Activated T-cell treated with anti-CD3 and anti-CD28 coated beads, Interleukin-2, amount 50 U/mL, for 24 hours (primary cell): ENCODE results near the gene CPNE7.

Experiments used
- DNase-seq: peaks from one replicate; pipeline ENCODE4 v3.0.0-alpha.2; 2020
- H3K27ac Mint-ChIP-seq: 2 replicates; pipeline ENCODE4 v1.8.0; 2020; ENCODE audit warnings: mild to moderate bottlenecking, mixed read lengths
- H3K27me3 Mint-ChIP-seq: 2 replicates; pipeline ENCODE4 v1.8.0; 2020; ENCODE audit warnings: mixed read lengths
- H3K36me3 Mint-ChIP-seq: 2 replicates; pipeline ENCODE4 v1.8.0; 2020; ENCODE audit warnings: low read depth, mixed read lengths
- H3K4me1 Mint-ChIP-seq: 2 replicates; pipeline ENCODE4 v1.8.0; 2020; ENCODE audit warnings: low read depth, mixed read lengths
- H3K4me3 Mint-ChIP-seq: 2 replicates; pipeline ENCODE4 v1.8.0; 2020; ENCODE audit warnings: mild to moderate bottlenecking, moderate library complexity, mixed read lengths
- H3K9me3 Mint-ChIP-seq: 2 replicates; pipeline ENCODE4 v1.8.0; 2020; ENCODE audit warnings: mixed read lengths

CPNE7 gene

DNA sequence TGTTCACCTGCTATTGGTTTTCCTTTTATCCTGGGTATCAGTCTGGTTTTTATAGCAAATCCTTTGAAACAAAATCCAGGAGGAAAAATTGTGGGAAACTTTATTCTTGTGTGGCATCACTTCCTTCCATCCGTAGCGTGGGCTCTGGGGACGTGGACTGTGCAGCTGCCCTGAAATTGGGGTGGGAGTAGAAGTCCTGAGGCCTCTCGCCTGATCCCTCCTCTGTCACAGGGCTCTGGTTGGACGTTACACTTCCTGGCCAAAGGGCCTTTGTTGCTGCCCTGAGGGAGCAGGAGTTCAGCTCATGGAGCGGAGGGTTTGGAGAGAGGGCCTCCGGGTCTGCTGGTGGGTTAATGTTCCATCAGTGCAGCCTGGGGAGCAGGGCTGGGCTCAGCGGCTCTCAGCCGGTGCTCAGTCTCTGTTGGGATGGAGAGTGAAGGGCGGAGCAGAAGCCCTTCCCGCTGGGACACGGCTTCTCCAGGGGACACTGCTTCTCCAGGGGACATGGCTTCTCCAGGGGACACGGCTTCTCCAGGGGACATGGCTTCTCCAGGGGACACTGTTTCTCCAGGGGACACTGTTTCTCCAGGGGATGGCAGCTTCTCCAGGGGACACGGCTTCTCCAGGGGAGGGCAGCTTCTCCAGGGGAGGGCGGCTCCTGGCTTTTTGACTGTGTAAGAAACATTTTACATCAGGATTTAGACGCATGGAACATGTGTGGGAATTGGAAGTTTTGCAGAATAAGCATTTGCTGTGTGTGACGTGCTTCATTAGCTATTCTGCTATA is 30.3 kb upstream of the CPNE7 start:
- H3K27me3 Mint-ChIP-seq, result no peaks in the 10 kb centered on the region
- H3K4me3 Mint-ChIP-seq, result no peak overlapping the region
- no peak for DNase-seq
- H3K36me3 Mint-ChIP-seq, result peaks cover 81% of the 10 kb centered on the region
- peaks cover 19% of the 10 kb centered on the region for H3K4me1 Mint-ChIP-seq
- H3K27ac Mint-ChIP-seq, result no peak overlapping the region
- H3K9me3 Mint-ChIP-seq, result no peaks in the 10 kb centered on the region

DNA sequence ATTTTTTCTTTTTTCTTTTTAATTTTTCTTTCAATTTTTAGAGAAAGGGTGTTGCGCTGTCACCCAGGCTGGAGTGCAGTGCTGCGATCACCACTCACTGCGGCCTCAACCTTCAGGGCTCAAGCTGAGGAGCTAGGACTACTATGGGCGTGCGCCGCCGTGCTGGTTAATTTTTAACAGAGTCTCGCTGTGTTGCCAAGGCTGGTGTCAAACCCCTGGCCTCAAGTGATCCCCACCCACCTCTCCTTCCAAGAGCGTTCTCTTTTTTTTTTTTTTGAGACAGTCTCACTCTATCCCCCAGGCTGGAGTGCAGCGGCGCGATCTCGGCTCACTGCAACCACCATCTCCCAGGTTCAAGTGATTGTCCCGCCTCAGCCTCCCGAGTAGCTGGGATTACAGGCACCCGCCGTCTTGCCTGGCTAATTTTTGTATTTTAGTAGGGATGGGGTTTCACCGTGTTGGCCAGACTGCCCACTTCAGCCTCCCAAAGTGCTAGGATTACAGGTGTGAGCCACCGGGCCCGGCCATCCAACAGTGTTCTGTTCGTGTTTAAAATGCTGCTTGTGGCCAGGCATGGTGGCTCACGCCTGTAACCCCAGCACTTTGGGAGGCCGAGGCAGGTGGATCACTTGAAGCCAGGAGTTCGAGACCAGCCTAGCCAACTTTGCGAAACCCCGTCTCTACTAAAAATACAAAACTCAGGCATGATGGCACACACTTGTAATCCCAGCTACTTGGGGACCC is 29.6 kb upstream of the CPNE7 start:
- Mint-ChIP-seq H3K27me3 (no peaks in the 10 kb centered on the region), H3K36me3 (peaks cover 83% of the 10 kb centered on the region), H3K4me1 (peaks cover 19% of the 10 kb centered on the region), H3K9me3 (no peaks in the 10 kb centered on the region), H3K4me3 (no peak overlapping the region), H3K27ac (no peak overlapping the region)
- no peak for DNase-seq

DNA sequence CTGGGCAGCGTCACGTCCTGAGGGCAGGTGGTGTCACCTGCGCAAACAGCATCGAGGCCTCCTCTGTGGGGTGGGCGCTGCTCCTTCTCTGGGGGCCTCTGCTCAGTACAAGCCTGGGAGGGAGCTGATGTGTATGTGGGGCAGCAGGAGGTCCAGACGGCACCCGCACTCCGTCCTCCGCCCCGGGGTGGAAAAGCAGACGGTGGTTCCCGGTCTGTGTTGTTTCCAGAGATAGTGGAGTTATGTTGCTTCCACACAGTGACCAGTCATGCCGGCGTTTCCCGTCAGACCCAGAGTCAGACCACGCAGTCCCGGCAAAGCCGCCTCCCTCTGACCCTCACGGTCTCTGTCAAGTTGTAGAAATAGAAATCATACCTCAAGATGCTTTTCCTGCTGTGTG is 28.8 kb upstream of the CPNE7 start:
- Mint-ChIP-seq H3K27ac (no peak overlapping the region), H3K4me1 (peaks cover 19% of the 10 kb centered on the region), H3K27me3 (no peaks in the 10 kb centered on the region), H3K36me3 (peaks cover 84% of the 10 kb centered on the region), H3K9me3 (no peaks in the 10 kb centered on the region), H3K4me3 (no peak overlapping the region)
- DNase-seq, result no peak

DNA sequence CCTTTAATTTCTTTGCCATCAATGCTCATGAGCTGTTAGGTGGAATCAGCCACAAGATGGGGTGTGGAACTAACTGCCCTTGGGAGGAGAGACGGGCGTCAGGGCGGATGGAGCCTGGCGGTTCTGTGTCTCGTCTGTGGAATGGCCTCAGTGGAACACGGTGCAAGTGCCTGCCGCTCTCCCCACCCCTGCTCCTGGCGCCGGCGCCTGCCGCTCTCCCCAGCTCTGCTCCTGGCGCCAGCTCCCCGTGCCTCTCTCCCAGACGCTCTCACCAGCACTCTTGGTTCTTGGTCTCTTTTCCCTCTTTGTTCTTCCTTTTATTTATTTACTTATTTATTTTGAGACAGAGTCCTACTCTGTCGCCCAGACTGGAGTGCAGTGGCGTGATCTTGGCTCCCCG is 28.3 kb upstream of the CPNE7 start:
- DNase-seq, result no peak
- H3K4me1 Mint-ChIP-seq, result peaks cover 19% of the 10 kb centered on the region
- peaks cover 85% of the 10 kb centered on the region for H3K36me3 Mint-ChIP-seq
- no peaks in the 10 kb centered on the region for H3K9me3 Mint-ChIP-seq
- H3K27ac Mint-ChIP-seq, result no peak overlapping the region
- no peak overlapping the region for H3K4me3 Mint-ChIP-seq
- no peaks in the 10 kb centered on the region for H3K27me3 Mint-ChIP-seq

DNA sequence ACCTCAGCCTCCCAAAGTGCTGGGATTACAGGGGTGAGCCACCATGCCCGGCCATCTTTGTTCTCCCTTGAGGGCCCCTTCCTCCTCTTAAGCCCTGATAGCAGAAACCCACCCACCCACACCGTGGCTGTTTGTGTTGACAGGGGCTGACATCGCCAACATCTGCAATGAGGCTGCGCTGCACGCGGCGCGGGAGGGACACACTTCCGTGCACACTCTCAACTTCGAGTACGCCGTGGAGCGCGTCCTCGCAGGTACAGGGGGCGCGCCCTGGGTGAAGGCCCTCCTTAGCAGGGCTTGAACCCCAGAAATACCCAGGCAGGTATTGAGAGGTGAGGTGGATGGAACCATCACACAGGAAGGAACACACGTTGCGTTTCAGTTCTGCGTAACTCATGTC is 27.7 kb upstream of the CPNE7 start:
- H3K36me3 Mint-ChIP-seq, result peaks cover 86% of the 10 kb centered on the region
- H3K4me3 Mint-ChIP-seq, result no peak overlapping the region
- H3K9me3 Mint-ChIP-seq, result no peaks in the 10 kb centered on the region
- H3K27me3 Mint-ChIP-seq, result no peaks in the 10 kb centered on the region
- DNase-seq, result no peak
- peaks cover 19% of the 10 kb centered on the region for H3K4me1 Mint-ChIP-seq
- H3K27ac Mint-ChIP-seq, result peak overlapping the region; percentile 63

DNA sequence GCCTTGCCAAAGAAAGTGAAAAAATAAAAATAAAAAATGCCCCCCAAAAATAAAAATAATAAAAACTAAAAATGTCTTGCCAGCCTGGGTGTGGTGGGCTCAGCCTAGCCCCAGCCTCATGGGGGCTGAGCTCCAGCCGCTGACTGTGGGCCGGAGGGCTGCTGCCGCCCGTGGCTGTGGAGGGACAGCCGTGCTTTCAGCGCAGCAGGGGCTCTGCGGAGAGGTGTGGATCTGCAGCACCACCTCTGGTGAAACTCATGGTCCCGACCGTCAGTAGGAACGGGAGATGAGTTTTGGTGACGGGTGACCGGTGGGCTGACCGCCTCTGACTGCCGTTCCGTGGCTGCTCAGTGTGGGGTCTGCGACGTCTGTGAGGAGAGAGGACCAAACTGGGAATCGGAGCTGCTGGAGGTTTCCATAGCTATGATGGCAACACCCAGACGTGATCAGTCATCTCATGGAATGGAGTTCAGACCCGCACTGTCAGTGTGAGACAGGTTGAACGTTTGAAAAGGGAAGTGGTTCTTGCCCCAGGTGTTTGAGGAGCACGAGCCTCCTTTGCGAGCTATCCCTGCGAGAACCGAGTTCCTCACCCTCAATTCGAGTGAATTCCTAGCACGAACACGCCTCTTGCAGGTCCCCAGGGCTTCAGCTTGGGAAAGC is 27.1 kb upstream of the CPNE7 start:
- Mint-ChIP-seq H3K36me3 (peaks cover 89% of the 10 kb centered on the region), H3K4me3 (no peak overlapping the region), H3K27me3 (no peaks in the 10 kb centered on the region), H3K9me3 (no peaks in the 10 kb centered on the region), H3K4me1 (peaks cover 19% of the 10 kb centered on the region), H3K27ac (peak overlapping the region; percentile 63)
- no peak for DNase-seq

DNA sequence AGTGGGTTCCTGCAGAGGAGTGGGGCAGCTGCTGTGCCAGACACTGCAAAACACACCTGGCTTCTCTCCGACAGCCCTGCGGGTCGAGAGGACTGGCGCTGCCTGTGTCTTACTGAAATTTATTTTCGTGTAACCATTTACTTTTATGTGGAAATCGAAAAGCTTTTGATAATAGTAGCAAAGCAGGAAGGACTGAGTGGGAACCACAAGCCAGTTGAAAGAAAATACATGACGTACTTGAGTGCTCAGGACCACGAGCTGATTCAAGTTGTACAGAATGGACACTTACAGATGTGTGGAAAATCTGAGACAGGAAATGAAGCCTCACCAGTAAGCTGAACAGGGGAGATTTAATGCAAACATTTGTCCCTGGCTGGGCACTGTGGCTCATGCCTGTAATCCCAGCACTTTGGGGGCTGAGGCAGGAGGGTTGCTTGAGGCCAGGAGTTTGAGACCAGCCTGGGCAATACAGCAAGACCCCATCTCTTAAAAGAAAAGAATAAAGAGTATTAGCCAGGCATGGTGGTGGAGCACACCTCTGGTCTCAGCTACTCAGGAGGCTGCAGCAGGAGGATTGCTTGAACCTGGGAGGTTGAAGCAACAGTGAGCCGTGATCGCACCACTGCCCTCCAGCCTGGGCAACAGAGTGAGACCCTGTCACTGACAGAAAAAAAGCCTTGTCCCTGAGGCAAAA is 26.4 kb upstream of the CPNE7 start:
- peak overlapping the region; percentile 63 for H3K27ac Mint-ChIP-seq
- H3K4me1 Mint-ChIP-seq, result peaks cover 19% of the 10 kb centered on the region
- no peaks in the 10 kb centered on the region for H3K9me3 Mint-ChIP-seq
- no peak overlapping the region for H3K4me3 Mint-ChIP-seq
- no peaks in the 10 kb centered on the region for H3K27me3 Mint-ChIP-seq
- peaks cover 88% of the 10 kb centered on the region for H3K36me3 Mint-ChIP-seq
- DNase-seq, result no peak

DNA sequence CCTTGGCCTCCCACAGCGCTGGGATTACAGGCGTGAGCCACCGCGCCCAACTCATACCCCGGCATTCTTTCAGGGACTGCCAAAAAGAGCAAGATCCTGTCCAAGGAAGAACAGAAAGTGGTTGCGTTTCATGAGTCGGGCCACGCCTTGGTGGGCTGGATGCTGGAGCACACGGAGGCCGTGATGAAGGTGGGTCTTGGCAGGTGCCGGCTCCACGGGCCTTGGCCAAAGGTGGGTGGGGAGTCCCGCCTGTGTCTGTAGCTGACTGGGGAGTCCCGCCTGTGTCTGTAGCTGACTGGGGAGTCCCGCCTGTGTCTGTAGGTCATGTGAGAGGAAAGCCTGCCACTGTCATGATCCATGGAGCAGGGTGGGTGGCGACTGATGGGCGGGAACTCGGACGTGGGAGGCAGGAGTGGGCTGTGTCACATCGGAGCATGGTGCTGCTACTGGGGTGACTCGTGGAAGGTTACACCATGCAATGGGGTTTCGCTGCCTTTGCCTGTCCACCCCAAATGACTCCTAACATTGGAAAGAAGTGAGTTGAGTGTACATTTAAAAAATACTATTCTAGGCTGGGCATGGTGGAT is 25.0 kb upstream of the CPNE7 start:
- Mint-ChIP-seq H3K9me3 (no peaks in the 10 kb centered on the region), H3K36me3 (peaks cover 87% of the 10 kb centered on the region), H3K27me3 (no peaks in the 10 kb centered on the region), H3K4me1 (peaks cover 19% of the 10 kb centered on the region), H3K4me3 (no peak overlapping the region), H3K27ac (peak overlapping the region; percentile 78)
- DNase-seq, result no peak

DNA sequence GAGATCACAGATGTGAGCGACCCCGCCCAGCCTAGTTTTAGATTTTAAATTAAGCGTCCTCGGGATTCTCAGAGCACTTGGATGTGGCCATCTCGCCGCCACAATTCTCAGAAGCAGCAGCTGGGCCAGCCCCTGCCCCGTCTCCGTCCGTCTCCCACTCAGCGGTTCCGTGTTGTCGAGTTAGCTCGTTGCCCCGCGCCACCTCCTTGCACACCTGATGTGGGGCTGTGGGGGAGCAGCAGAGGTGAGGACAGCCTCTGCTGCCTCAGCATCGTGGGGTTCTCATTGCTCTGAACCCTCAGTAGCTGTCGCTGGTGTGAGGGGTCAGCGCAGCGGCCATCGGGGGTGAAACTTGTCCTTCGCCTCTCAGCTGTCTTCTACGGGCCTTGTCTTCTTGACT is 23.2 kb upstream of the CPNE7 start:
- no peak for DNase-seq
- Mint-ChIP-seq H3K4me1 (peaks cover 26% of the 10 kb centered on the region), H3K36me3 (peaks cover 93% of the 10 kb centered on the region), H3K27ac (no peak overlapping the region), H3K9me3 (no peaks in the 10 kb centered on the region), H3K27me3 (no peaks in the 10 kb centered on the region), H3K4me3 (no peak overlapping the region)

DNA sequence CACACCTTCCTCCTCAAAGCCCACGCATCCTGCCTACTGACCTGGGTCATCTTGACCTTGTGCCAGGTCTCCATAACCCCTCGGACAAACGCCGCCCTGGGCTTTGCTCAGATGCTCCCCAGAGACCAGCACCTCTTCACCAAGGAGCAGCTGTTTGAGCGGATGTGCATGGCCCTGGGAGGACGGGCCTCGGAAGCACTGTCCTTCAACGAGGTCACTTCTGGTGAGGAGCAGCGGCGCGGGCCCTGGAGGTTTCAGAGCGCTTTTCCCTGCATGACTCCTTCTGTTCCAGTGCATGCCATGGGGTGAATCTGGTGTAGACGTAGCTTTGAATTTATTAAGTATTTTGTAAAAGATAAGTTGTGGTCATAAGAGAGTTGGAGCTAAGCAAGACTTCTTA is 22.6 kb upstream of the CPNE7 start:
- Mint-ChIP-seq H3K27ac (no peak overlapping the region), H3K4me1 (peaks cover 30% of the 10 kb centered on the region), H3K36me3 (peaks cover 95% of the 10 kb centered on the region), H3K27me3 (no peaks in the 10 kb centered on the region), H3K9me3 (no peaks in the 10 kb centered on the region), H3K4me3 (no peak overlapping the region)
- no peak for DNase-seq

DNA sequence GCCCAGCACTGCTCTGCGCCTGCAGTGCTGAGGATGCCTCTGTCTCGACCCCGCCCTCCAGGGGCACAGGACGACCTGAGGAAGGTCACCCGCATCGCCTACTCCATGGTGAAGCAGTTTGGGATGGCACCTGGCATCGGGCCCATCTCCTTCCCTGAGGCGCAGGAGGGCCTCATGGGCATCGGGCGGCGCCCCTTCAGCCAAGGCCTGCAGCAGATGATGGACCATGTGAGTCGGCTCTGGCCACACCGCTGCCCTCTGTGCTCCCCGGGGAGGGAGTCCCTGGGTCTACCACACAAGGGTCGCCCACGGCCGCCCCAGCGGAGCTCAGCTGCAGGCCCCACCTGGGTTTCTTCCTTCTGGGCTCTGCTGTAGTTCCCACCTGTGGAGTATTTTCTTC is 21.8 kb upstream of the CPNE7 start:
- Mint-ChIP-seq H3K27me3 (no peaks in the 10 kb centered on the region), H3K4me1 (peaks cover 23% of the 10 kb centered on the region), H3K27ac (no peak overlapping the region), H3K36me3 (peaks cover 87% of the 10 kb centered on the region), H3K4me3 (no peak overlapping the region), H3K9me3 (no peaks in the 10 kb centered on the region)
- DNase-seq, result no peak

DNA sequence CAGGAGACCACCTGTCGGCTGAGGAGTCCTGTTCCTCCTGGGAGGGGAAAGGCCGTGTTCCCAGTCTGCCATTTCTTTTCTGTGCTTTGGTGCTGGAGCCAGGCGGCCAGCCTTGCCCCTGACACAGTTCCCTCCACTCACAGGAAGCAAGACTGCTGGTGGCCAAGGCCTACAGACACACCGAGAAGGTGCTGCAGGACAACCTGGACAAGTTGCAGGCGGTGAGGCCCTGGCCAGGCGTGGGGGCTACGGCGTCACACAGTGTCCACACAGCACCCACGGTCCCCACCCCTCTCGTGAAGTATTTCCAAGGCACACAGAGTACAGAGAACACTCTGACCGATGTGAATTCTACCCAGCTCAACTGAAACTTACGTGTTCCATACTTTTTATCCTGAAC is 21.2 kb upstream of the CPNE7 start:
- Mint-ChIP-seq H3K27me3 (no peaks in the 10 kb centered on the region), H3K36me3 (peaks cover 81% of the 10 kb centered on the region), H3K4me1 (peaks cover 21% of the 10 kb centered on the region), H3K4me3 (no peak overlapping the region), H3K9me3 (no peaks in the 10 kb centered on the region), H3K27ac (no peak overlapping the region)
- no peak for DNase-seq

DNA sequence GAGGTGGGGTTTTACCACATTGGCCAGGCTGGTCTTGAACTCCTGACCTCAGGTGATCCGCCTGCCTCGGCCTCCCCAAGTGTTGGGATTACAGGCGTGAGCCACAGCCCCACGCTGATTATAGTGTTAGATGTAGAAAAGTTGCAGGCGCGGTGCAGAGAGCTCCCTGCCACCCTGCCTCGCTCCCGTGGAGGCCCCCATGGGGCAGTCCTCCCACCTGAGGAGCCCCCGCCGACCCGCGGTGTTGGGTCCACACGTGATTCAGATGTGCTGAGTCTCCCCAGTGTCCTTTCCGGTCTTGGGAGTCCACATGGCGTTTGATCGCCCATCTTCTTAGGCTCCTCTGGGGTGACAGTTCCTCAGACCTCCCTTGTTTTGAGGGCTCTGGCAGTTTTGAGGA is 20.3 kb upstream of the CPNE7 start:
- no peak overlapping the region for H3K4me3 Mint-ChIP-seq
- H3K27ac Mint-ChIP-seq, result no peak overlapping the region
- no peaks in the 10 kb centered on the region for H3K27me3 Mint-ChIP-seq
- H3K4me1 Mint-ChIP-seq, result peaks cover 20% of the 10 kb centered on the region
- no peak for DNase-seq
- H3K36me3 Mint-ChIP-seq, result peaks cover 79% of the 10 kb centered on the region
- H3K9me3 Mint-ChIP-seq, result no peaks in the 10 kb centered on the region

DNA sequence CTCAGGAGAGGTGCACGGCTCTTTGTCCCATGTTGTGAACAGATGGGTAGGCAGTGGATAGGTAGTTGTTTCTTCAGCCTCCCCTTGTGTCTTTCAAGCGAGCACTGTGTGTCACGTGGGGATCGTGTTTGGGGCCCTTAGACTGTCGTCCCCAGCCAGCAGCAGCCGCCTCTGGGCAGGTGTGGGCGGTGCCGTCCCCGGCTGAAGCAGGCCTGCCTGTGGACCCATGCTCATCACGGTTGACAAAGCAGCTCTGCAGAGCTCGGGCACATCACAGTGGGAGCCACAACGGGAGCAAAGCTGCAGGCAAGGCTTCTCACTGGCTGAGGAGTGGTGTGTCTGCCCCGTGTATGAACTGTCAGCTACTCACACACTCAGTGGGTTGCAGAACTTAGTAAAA is 19.8 kb upstream of the CPNE7 start:
- DNase-seq, result no peak
- Mint-ChIP-seq H3K27ac (no peak overlapping the region), H3K4me1 (peaks cover 20% of the 10 kb centered on the region), H3K4me3 (no peak overlapping the region), H3K9me3 (no peaks in the 10 kb centered on the region), H3K27me3 (no peaks in the 10 kb centered on the region), H3K36me3 (peaks cover 77% of the 10 kb centered on the region)
